Neural cell (in vitro differentiated cells): Measurements from ENCODE around the gene KRTAP2-2. TPM values are rescaled to one million over a fixed set of nuclear protein-coding genes. Genes with fewer than 3 reads are reported as not detected.

Experiments used
- H2AFZ ChIP-seq: fragments of 200-600, 300-800 bp; sonication (generic), shearing (Covaris generic); 2 replicates; pipeline ENCODE4 v1.6.0; 2014; ENCODE audit warnings: low read depth, mild to moderate bottlenecking, antibody characterized with exemption, low read length, moderate library complexity
- H3F3A ChIP-seq: fragments of 200-600 bp; shearing (Covaris generic); 2 replicates; pipeline ENCODE4 v1.6.1; 2016; ENCODE audit warnings: mild to moderate bottlenecking, moderate library complexity, mixed read lengths, antibody characterized with exemption, low read length; ENCODE audit not compliant: insufficient read depth, poor library complexity, severe bottlenecking
- H3K27ac ChIP-seq: fragments of 200-600, 300-800 bp; sonication (generic), shearing (Covaris generic); 2 replicates; pipeline ENCODE4 v1.5.1; 2014; ENCODE audit warnings: mild to moderate bottlenecking, low read length, moderate library complexity
- H3K27me3 ChIP-seq: fragments of 300-800, 200-600 bp; sonication (generic), shearing (Covaris generic); 2 replicates; pipeline ENCODE4 v1.6.0; 2014; ENCODE audit warnings: mild to moderate bottlenecking, low read depth, low read length, moderate library complexity; ENCODE audit not compliant: insufficient read depth
- H3K36me3 ChIP-seq: fragments of 300-800, 200-600 bp; sonication (generic), shearing (Covaris generic); 2 replicates; pipeline ENCODE4 v1.5.1; 2014; ENCODE audit warnings: mild to moderate bottlenecking, antibody characterized with exemption, low read length, moderate library complexity; ENCODE audit not compliant: insufficient read depth
- H3K4me2 ChIP-seq: fragments of 300-800, 200-600 bp; sonication (generic), shearing (Covaris generic); 2 replicates; pipeline ENCODE4 v1.6.0; 2014; ENCODE audit warnings: mild to moderate bottlenecking, low read length
- H3K4me3 ChIP-seq: fragments of 300-800, 200-600 bp; sonication (generic), shearing (Covaris generic); 2 replicates; pipeline ENCODE4 v1.5.1; 2014; ENCODE audit warnings: mild to moderate bottlenecking, low read length, moderate library complexity
- H3K79me2 ChIP-seq: fragments of 200-600 bp; shearing (Covaris generic); replicated peaks from 2 replicates; pipeline ENCODE4 v1.6.0; 2014; ENCODE audit warnings: mild to moderate bottlenecking, low read length, moderate library complexity; ENCODE audit not compliant: insufficient read depth
- H3K9ac ChIP-seq: fragments of 300-800, 200-600 bp; sonication (generic), shearing (Covaris generic); 2 replicates; pipeline ENCODE4 v1.6.1; 2016; ENCODE audit warnings: mild to moderate bottlenecking, low read length, mixed read lengths
- H3K9me2 ChIP-seq: fragments of 200-600 bp; shearing (Covaris generic); 2 replicates; pipeline ENCODE4 v1.6.1; 2016; ENCODE audit warnings: mild to moderate bottlenecking, low read length, mixed read lengths; ENCODE audit not compliant: insufficient read depth
- H3K9me3 ChIP-seq: fragments of 200-600, 300-800 bp; sonication (generic), shearing (Covaris generic); 2 replicates; pipeline ENCODE4 v1.6.1; 2016; ENCODE audit warnings: mild to moderate bottlenecking, mixed run types, low read length, moderate library complexity, mixed read lengths
- H4K20me1 ChIP-seq: fragments of 200-600 bp; shearing (Covaris generic); 2 replicates; pipeline ENCODE4 v1.6.1; 2016; ENCODE audit warnings: mild to moderate bottlenecking, mixed run types; ENCODE audit not compliant: insufficient read depth
- EP300 ChIP-seq: fragments of 450-650 bp; conservative IDR thresholded peaks from 2 replicates; pipeline ENCODE4 v1.6.1; 2014; ENCODE audit warnings: antibody characterized with exemption, mild to moderate bottlenecking, moderate library complexity; ENCODE audit not compliant: poor library complexity, severe bottlenecking
- EZH2 ChIP-seq: fragments of 200-600, 300-800 bp; shearing (Covaris generic), sonication (generic); IDR thresholded peaks from 2 replicates; pipeline ENCODE4 v1.6.1; 2014; ENCODE audit warnings: antibody characterized with exemption, low read length, borderline replicate concordance, mild to moderate bottlenecking; ENCODE audit not compliant: insufficient read depth, poor library complexity, severe bottlenecking
- MXI1 ChIP-seq: fragments of 450-650 bp; conservative IDR thresholded peaks from 2 replicates; pipeline ENCODE4 v1.6.1; 2014; ENCODE audit warnings: antibody characterized with exemption, mild to moderate bottlenecking; ENCODE audit not compliant: poor library complexity, severe bottlenecking
- POLR2AphosphoS5 ChIP-seq: IDR thresholded peaks from 2 replicates; pipeline ENCODE4 v1.6.1; 2012
- SMC3 ChIP-seq: fragments of 450-650 bp; conservative IDR thresholded peaks from 2 replicates; pipeline ENCODE4 v1.6.1; 2014; ENCODE audit warnings: antibody characterized with exemption, mild to moderate bottlenecking, moderate library complexity; ENCODE audit not compliant: poor library complexity
- TAF1 ChIP-seq: IDR thresholded peaks from 2 replicates; pipeline ENCODE4 v1.6.1; 2012; ENCODE audit warnings: low read depth
- polyA plus RNA-seq: library from polyadenylated mRNA; depleted of rRNA; stranded (reverse); fragments of >200 nt; gene quantifications from 2 replicates; pipeline ENCODE4 v1.2.3, GENCODE V29; 2014
- TF ChIP-seq, protein P1 (sequence below): fragments of 450-650 bp; IDR thresholded peaks from 2 replicates; pipeline ENCODE4 v1.5.1; 2014; ENCODE audit warnings: antibody characterized with exemption, mild to moderate bottlenecking, moderate library complexity; ENCODE audit not compliant: poor library complexity, severe bottlenecking

KRTAP2-2 gene
- polyA plus RNA-seq, 1 donor from 2014 or later: not detected

- no peaks in the 10 kb centered on the region for H3K27me3 ChIP-seq
- no peaks in the 10 kb centered on the region for H3F3A ChIP-seq
- no peak within 1 kb of the TSS for H3K4me2 ChIP-seq
- no peak within 1 kb of the TSS for H3K27ac ChIP-seq
- TF ChIP-seq POLR2AphosphoS5 (no peak), EP300 (no peak), SMC3 (no peak), EZH2 (no peak)
- TF ChIP-seq, protein P1, sequence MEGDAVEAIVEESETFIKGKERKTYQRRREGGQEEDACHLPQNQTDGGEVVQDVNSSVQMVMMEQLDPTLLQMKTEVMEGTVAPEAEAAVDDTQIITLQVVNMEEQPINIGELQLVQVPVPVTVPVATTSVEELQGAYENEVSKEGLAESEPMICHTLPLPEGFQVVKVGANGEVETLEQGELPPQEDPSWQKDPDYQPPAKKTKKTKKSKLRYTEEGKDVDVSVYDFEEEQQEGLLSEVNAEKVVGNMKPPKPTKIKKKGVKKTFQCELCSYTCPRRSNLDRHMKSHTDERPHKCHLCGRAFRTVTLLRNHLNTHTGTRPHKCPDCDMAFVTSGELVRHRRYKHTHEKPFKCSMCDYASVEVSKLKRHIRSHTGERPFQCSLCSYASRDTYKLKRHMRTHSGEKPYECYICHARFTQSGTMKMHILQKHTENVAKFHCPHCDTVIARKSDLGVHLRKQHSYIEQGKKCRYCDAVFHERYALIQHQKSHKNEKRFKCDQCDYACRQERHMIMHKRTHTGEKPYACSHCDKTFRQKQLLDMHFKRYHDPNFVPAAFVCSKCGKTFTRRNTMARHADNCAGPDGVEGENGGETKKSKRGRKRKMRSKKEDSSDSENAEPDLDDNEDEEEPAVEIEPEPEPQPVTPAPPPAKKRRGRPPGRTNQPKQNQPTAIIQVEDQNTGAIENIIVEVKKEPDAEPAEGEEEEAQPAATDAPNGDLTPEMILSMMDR: no peak
- H3K36me3 ChIP-seq: no peaks in the 10 kb centered on the region
- no peaks in the 10 kb centered on the region for H3K9me3 ChIP-seq
- no peak within 1 kb of the TSS for H2AFZ ChIP-seq
- H3K4me3 ChIP-seq: no peak within 1 kb of the TSS
- no peak within 1 kb of the TSS for H3K9ac ChIP-seq
- H4K20me1 ChIP-seq: no peaks in the 10 kb centered on the region
- H3K79me2 ChIP-seq: no peaks in the 10 kb centered on the region
- H3K9me2 ChIP-seq: no peaks in the 10 kb centered on the region
Measured at GRCh38 chr17:41029633-41030245, 25.3 kb downstream of the KRTAP2-2 start, which contains the start of gene KRTAP1-4. Gene KRTAP1-4, minus strand, starts transcription at chr17:41030195. Its CDS starts 117 bp downstream, at chr17:41030078.

GRCh38 chr17:41026715-41027471 is 28.1 kb downstream of the KRTAP2-2 start, which contains the start of gene KRTAP1-5:
Gene KRTAP1-5, minus strand, starts transcription at chr17:41027208. Its CDS starts 53 bp downstream, at chr17:41027155.
- no peak within 1 kb of the TSS for H3K27ac ChIP-seq
- no peaks in the 10 kb centered on the region for H3K9me2 ChIP-seq
- no peaks in the 10 kb centered on the region for H4K20me1 ChIP-seq
- H3K27me3 ChIP-seq: no peaks in the 10 kb centered on the region
- no peaks in the 10 kb centered on the region for H3F3A ChIP-seq
- no peaks in the 10 kb centered on the region for H3K9me3 ChIP-seq
- no peak within 1 kb of the TSS for H3K9ac ChIP-seq
- H3K79me2 ChIP-seq: no peaks in the 10 kb centered on the region
- H3K4me3 ChIP-seq: no peak within 1 kb of the TSS
- no peaks in the 10 kb centered on the region for H3K36me3 ChIP-seq
- no peak within 1 kb of the TSS for H2AFZ ChIP-seq
- TF ChIP-seq EZH2: no peak
- TF ChIP-seq POLR2AphosphoS5: no peak
- no peak for TF ChIP-seq SMC3
- no peak for TF ChIP-seq TAF1
- TF ChIP-seq, protein P1: no peak
- TF ChIP-seq MXI1: no peak
- TF ChIP-seq EP300: no peak
- no peak within 1 kb of the TSS for H3K4me2 ChIP-seq
